H9 (cell line): ENCODE measurements around the gene ASCC3. TPM values are rescaled to one million over a fixed set of nuclear protein-coding genes. Genes with fewer than 3 reads are reported as not detected.

Source experiments
- DNase-seq: peaks from one replicate; pipeline ENCODE4 v3.0.0-alpha.2; 2017
- H2AFZ ChIP-seq: one replicate; pipeline ENCODE4 v1.6.1; 2013; ENCODE audit warnings: mild to moderate bottlenecking, low read length, control low read depth, moderate library complexity
- H2AK5ac ChIP-seq: 2 replicates; pipeline ENCODE4 v1.6.1; 2013; ENCODE audit warnings: low read length, control low read depth, mixed read lengths; ENCODE audit not compliant: insufficient read length
- H2BK120ac ChIP-seq: one replicate; pipeline ENCODE4 v1.6.1; 2013; ENCODE audit warnings: low read depth, mild to moderate bottlenecking, low read length, control low read depth, inconsistent platforms; ENCODE audit not compliant: poor library complexity, severe bottlenecking
- H2BK12ac ChIP-seq: 2 replicates; pipeline ENCODE4 v1.6.1; 2013; ENCODE audit warnings: low read length, control low read depth, mixed read lengths, low read depth; ENCODE audit not compliant: insufficient read length
- H2BK15ac ChIP-seq: 2 replicates; pipeline ENCODE4 v1.6.1; 2013; ENCODE audit warnings: low read depth, low read length, control low read depth
- H2BK20ac ChIP-seq: one replicate; pipeline ENCODE4 v1.6.1; 2013; ENCODE audit warnings: low read depth, mild to moderate bottlenecking, low read length, control low read depth, inconsistent platforms; ENCODE audit not compliant: poor library complexity, severe bottlenecking
- H2BK5ac ChIP-seq: 2 replicates; pipeline ENCODE4 v1.6.1; 2013; ENCODE audit warnings: low read length, control low read depth, mixed read lengths; ENCODE audit not compliant: insufficient read length
- H3K14ac ChIP-seq: 2 replicates; pipeline ENCODE4 v1.6.1; 2013; ENCODE audit warnings: low read length, control low read depth; ENCODE audit not compliant: insufficient read depth
- H3K18ac ChIP-seq: 2 replicates; pipeline ENCODE4 v1.6.1; 2013; ENCODE audit warnings: low read depth, mild to moderate bottlenecking, mixed read lengths, low read length, control low read depth; ENCODE audit not compliant: insufficient read length
- H3K23ac ChIP-seq: 2 replicates; pipeline ENCODE4 v1.6.1; 2013; ENCODE audit warnings: low read length, control low read depth, mixed read lengths, low read depth; ENCODE audit not compliant: insufficient read length
- H3K23me2 ChIP-seq: 2 replicates; pipeline ENCODE4 v1.6.1; 2013; ENCODE audit warnings: low read depth, mild to moderate bottlenecking, mixed read lengths, low read length, control low read depth; ENCODE audit not compliant: insufficient read length, poor library complexity, severe bottlenecking
- H3K27ac ChIP-seq: 2 replicates; pipeline ENCODE4 v1.5.1; 2013; ENCODE audit warnings: low read length, control low read depth, mixed read lengths, low read depth; ENCODE audit not compliant: insufficient read length
- H3K27me3 ChIP-seq: 2 replicates; pipeline ENCODE4 v1.6.1; 2013; ENCODE audit warnings: low read length, control low read depth, inconsistent platforms; ENCODE audit not compliant: insufficient read depth
- H3K4ac ChIP-seq: 2 replicates; pipeline ENCODE4 v1.6.1; 2013; ENCODE audit warnings: low read depth, mild to moderate bottlenecking, control low read depth, inconsistent platforms, low read length, moderate library complexity
- H3K4me1 ChIP-seq: 2 replicates; pipeline ENCODE4 v1.6.1; 2013; ENCODE audit warnings: low read length, control low read depth, inconsistent platforms; ENCODE audit not compliant: insufficient read depth
- H3K4me2 ChIP-seq: 2 replicates; pipeline ENCODE4 v1.6.1; 2013; ENCODE audit warnings: low read length, control low read depth, mixed read lengths; ENCODE audit not compliant: insufficient read length, insufficient read depth
- H3K56ac ChIP-seq: 2 replicates; pipeline ENCODE4 v1.6.1; 2013; ENCODE audit warnings: low read depth, mild to moderate bottlenecking, mixed read lengths, low read length, control low read depth; ENCODE audit not compliant: insufficient read length
- H3K79me1 ChIP-seq: 2 replicates; pipeline ENCODE4 v1.6.1; 2013; ENCODE audit warnings: low read depth, mild to moderate bottlenecking, moderate library complexity, low read length, control low read depth, inconsistent platforms; ENCODE audit not compliant: insufficient read depth, poor library complexity, severe bottlenecking
- H3K79me2 ChIP-seq: 2 replicates; pipeline ENCODE4 v1.6.1; 2013; ENCODE audit warnings: low read length, control low read depth, inconsistent platforms; ENCODE audit not compliant: insufficient read depth
- H3K9ac ChIP-seq: 2 replicates; pipeline ENCODE4 v1.6.1; 2013; ENCODE audit warnings: low read length, control low read depth, mixed read lengths; ENCODE audit not compliant: insufficient read length; ENCODE audit errors: extremely low read depth
- H3K9me3 ChIP-seq: one replicate; pipeline ENCODE4 v1.6.1; 2013; ENCODE audit warnings: low read depth, low read length, inconsistent platforms; ENCODE audit not compliant: control insufficient read depth
- H3T11ph ChIP-seq: one replicate; pipeline ENCODE4 v1.6.1; 2013; ENCODE audit warnings: mild to moderate bottlenecking, low read length, control low read depth, inconsistent platforms
- H4K20me1 ChIP-seq: one replicate; pipeline ENCODE4 v1.6.1; 2013; ENCODE audit not compliant: control insufficient read depth, insufficient read length, insufficient read depth
- H4K5ac ChIP-seq: 2 replicates; pipeline ENCODE4 v1.6.1; 2013; ENCODE audit warnings: low read depth, mild to moderate bottlenecking, mixed read lengths, low read length, control low read depth; ENCODE audit not compliant: insufficient read length
- H4K8ac ChIP-seq: replicated peaks from 2 replicates; pipeline ENCODE4 v1.6.1; 2013; ENCODE audit warnings: low read length, control low read depth, mixed read lengths, low read depth; ENCODE audit not compliant: insufficient read length
- H4K91ac ChIP-seq: 2 replicates; pipeline ENCODE4 v1.6.1; 2013; ENCODE audit warnings: low read depth, mild to moderate bottlenecking, moderate library complexity, mixed read lengths, low read length, control low read depth; ENCODE audit not compliant: insufficient read length
- H3K27ac Mint-ChIP-seq, 3 experiments: 2 replicates in 2 of 3; 3 replicates in 1 of 3; pipeline ENCODE4 v1.8.0; 2020 to 2021; ENCODE audit warnings: mixed read lengths in 3 of 3, mild to moderate bottlenecking in 1 of 3, moderate library complexity in 1 of 3
- H3K27me3 Mint-ChIP-seq: 2 replicates; pipeline ENCODE4 v1.8.0; 2021; ENCODE audit warnings: low read depth, mild to moderate bottlenecking, moderate library complexity, mixed read lengths
- H3K36me3 Mint-ChIP-seq, 3 experiments: 2 replicates in 2 of 3; 3 replicates in 1 of 3; pipeline ENCODE4 v1.8.0; 2020 to 2021; ENCODE audit warnings: low read depth in 3 of 3, mixed read lengths in 3 of 3; ENCODE audit not compliant: insufficient read depth in 1 of 3
- H3K4me1 Mint-ChIP-seq, 2 experiments: 2 replicates each; pipeline ENCODE4 v1.8.0; 2020; ENCODE audit warnings: mixed read lengths in 2 of 2
- H3K4me3 Mint-ChIP-seq, 2 experiments: 2 replicates in 1 of 2; 3 replicates in 1 of 2; pipeline ENCODE4 v1.8.0; 2020 to 2021; ENCODE audit warnings: mild to moderate bottlenecking in 2 of 2, mixed read lengths in 2 of 2, moderate library complexity in 1 of 2
- H3K9me3 Mint-ChIP-seq, 2 experiments: 2 replicates in 1 of 2; 3 replicates in 1 of 2; pipeline ENCODE4 v1.8.0; 2020; ENCODE audit warnings: mild to moderate bottlenecking in 2 of 2, mixed read lengths in 2 of 2, moderate library complexity in 1 of 2
- CTCF ChIP-seq: fragments of 200-600 bp; sonication (generic); conservative IDR thresholded peaks from 3 replicates; pipeline ENCODE4 v1.8.0; 2021; ENCODE audit warnings: antibody characterized with exemption, mild to moderate bottlenecking
- WGBS: extraction: QIAGEN DNeasy Blood & Tissue Kit; methylation state at CpG from one replicate; pipeline ENCODE4 v1.1.7; 2013; ENCODE audit warnings: missing lambda C conversion rate, low lambda C conversion rate, mixed read lengths; ENCODE audit not compliant: insufficient read length; ENCODE audit errors: extremely low coverage; 5-methylcytosine and 5-hydroxymethylcytosine counted together
- total RNA-seq: library from RNA; stranded (reverse); gene quantifications from 2 replicates; pipeline ENCODE4 v1.2.1, GENCODE V29; 2021

The ASCC3 gene
- total RNA-seq, 1 experiment from 2014 or later = 63.8 TPM

DNA sequence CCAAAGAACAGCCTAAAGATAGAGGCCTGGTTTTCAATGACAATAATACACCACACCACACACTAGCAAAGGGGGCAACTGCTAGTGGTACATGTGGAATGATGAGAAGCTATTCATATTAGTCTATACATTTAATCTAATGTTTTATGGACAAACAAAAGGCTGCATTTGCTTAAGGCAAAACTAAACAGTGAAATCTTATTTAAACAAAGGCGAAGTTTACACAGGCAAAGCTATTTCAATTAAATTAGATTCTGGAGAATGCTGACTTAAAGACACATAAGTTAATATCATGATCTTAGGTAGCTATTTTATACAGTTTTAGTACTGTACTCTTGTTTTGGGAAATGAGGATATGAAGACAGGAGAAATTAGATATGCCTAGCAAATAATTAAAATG lies 362.5 kb downstream of the ASCC3 start:
- H3K79me2 ChIP-seq = no peaks in the 10 kb centered on the region
- Mint-ChIP-seq H3K27ac (no peak overlapping the region), H3K36me3 (no peaks in the 10 kb centered on the region; a peak in 1 of 7 replicates), H3K9me3 (no peaks in the 10 kb centered on the region), H3K27me3 (no peaks in the 10 kb centered on the region), H3K4me3 (no peak overlapping the region), H3K4me1 (no peaks in the 10 kb centered on the region)
- no peaks in the 10 kb centered on the region for H3K9me3 ChIP-seq
- no peaks in the 10 kb centered on the region for H4K20me1 ChIP-seq
- H3K79me1 ChIP-seq = no peaks in the 10 kb centered on the region
- no peak overlapping the region for H3K14ac ChIP-seq
- no peak overlapping the region for H2BK15ac ChIP-seq
- H2BK5ac ChIP-seq = no peak overlapping the region
- H3K4ac ChIP-seq = no peak overlapping the region
- H3K4me1 ChIP-seq = no peaks in the 10 kb centered on the region
- no peak overlapping the region for H4K5ac ChIP-seq
- no peak overlapping the region for H3K4me2 ChIP-seq
- no peak overlapping the region for H3K18ac ChIP-seq
- no peak overlapping the region for H4K91ac ChIP-seq
- H3K56ac ChIP-seq = no peak overlapping the region
- H2BK12ac ChIP-seq = no peak overlapping the region
- no peaks in the 10 kb centered on the region for H3K23me2 ChIP-seq
- no peak overlapping the region for H2BK20ac ChIP-seq
- H3K9ac ChIP-seq = no peak overlapping the region
- H3K23ac ChIP-seq = no peak overlapping the region
- H2BK120ac ChIP-seq = no peak overlapping the region
- H3K27me3 ChIP-seq = no peaks in the 10 kb centered on the region
- whole genome bisulfite sequencing = no CpG with 5 or more reads among the region's 1 CpG
- no peak overlapping the region for H3K27ac ChIP-seq
- DNase-seq = no peak
- H4K8ac ChIP-seq = no peak overlapping the region
- no peak for TF ChIP-seq CTCF
- H2AFZ ChIP-seq = no peak overlapping the region
- no peak overlapping the region for H2AK5ac ChIP-seq
- H3T11ph ChIP-seq = no peak overlapping the region
